HG03175 (cell line): ENCODE measurements around the gene TSPAN17.

Source experiments
- ATAC-seq: cut with Tn5 transposase; IDR thresholded peaks from one replicate; pipeline ENCODE4 v1.9.1; 2021; ENCODE audit warnings: mild to moderate bottlenecking, moderate library complexity; ENCODE audit not compliant: unreplicated experiment

Gene TSPAN17

DNA sequence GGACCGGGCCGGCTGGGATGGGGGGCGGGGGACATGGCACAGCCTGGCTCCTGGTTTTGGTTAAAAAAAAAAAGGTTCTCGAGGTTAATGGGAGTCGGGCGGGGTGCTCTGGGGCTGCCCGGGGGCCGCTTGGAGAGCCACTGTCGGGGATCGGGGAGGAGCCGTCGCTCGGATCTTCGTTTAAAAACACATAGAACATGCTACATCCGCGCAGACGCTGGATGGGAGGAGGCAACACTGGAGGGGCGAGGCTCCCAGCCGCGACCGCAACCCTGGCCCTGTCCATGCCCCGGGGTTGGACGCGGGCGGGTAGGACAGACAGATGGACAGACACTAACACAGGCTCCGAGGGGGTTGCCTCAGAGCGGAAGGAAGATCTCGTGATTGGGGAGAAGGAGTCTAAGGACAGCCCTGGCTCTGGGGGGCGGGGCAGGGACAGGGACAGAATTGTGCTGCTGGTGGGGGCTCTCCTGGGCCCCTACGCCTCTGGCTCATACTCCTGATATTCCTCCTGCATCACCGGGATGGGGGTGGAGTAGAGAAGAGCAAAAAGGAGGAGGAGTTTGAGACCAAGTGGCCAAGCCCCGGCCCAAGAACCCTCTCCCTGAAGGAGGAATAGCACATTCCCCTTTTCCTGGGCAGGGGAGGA is 26.8 kb upstream of the TSPAN17 start:
- no peak for ATAC-seq

DNA sequence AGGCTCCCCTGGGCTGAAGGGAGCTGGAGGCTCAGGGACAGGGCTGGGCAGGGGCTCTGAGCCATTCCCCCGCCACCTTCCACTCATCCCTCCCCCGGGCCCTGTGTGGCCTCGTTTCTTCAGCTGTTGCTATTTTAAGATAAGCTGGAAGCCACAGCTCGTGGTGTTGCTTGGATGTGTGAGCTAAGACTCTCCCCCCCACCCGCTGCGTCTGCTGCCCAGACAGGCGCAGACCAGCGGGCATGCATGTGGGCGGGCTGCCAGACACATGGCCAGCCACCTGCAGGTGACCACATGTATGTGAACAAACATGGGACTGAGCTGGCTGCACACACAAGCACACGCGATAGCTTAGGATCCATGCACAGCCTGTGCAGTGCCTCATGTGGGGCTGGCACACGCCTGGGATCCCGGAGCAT is 25.6 kb upstream of the TSPAN17 start:
- no peak for ATAC-seq

DNA sequence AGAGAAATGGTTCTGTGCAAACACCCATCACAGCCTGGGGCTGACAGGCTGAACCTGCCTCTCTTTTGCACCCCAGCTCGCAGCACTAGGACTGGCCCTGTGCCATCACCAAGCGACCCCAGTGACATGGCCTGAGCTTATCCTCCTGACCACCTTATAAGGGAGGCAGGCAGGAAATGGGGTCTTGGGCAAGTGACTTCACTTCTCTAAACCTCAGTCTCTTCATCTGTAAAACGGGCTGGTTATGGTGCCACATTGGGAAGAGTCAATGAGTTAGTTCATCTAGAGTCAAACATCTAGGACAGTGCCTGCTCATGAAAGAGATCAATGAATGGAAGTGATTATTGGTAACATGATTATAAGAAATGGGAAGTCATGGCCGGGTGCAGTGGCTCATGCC is 23.1 kb upstream of the TSPAN17 start:
- ATAC-seq, result no peak

GRCh38 chr5:176624938-176625337 is 22.3 kb upstream of the TSPAN17 start:
- ATAC-seq, result no peak

- no peak for ATAC-seq
Measured at GRCh38 chr5:176625512-176625911, 21.8 kb upstream of the TSPAN17 start.

- ATAC-seq, result no peak
Measured at GRCh38 chr5:176625966-176626875, 21.1 kb upstream of the TSPAN17 start.

GRCh38 chr5:176626876-176627236 is 20.4 kb upstream of the TSPAN17 start:
- no peak for ATAC-seq

DNA sequence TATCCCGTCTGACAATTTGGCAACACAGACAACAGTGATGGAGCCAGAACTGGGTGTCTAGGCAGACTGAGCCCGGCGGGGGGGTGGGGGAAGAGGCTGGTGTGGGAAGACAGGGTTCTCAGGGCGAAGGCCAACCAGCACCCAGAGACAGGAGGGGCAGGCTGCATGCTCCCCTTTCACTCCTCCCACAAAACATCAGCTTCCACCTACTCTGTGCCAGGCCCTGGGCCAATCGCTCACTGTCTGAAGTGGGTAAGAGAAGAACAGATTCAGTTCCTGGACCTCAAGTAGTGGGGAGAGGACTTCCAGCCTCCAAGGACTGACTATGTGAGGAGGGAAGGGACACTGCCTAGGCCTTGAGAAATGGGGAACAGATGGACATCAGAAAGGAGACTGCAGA is 19.7 kb upstream of the TSPAN17 start:
- no peak for ATAC-seq

- ATAC-seq, result no peak
Measured at GRCh38 chr5:176628406-176629228, 18.7 kb upstream of the TSPAN17 start.

GRCh38 chr5:176629317-176629852 is 17.9 kb upstream of the TSPAN17 start:
- no peak for ATAC-seq

- ATAC-seq, result peak; percentile 76
Measured at GRCh38 chr5:176629853-176630680, 17.2 kb upstream of the TSPAN17 start, which contains the start of the genes EIF4E1B and SNCB. Gene EIF4E1B, plus strand, starts transcription at chr5:176630675. Its CDS starts 12,113 bp downstream, at chr5:176642788. Gene SNCB, minus strand, starts transcription at chr5:176630534. Its CDS starts 880 bp downstream, at chr5:176629654.

DNA sequence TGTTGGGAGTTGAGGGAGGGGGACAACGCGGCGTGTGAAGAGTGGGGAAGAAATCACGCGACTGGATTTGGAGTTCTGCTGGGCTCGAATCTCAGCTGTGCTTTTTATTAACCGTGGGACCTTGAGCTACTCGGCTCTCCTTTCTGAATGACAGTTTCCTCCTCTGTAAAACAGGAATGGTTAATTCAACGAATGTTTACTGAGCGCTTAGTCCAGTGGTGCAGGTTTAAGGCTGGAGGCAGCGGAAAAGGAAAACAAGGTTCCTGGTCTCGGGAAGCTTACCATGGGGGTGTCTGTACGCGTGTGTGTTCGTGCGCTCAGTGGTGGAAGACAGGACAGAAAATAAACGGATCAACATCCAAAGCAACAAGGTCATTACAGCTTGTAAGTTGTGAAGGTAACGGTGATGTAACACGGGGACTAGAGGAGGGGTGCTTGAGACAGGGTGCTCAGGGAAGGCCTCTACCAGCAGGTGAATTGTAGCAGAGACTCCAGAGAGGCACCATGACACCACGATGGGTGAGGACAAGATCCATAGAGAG is 16.5 kb upstream of the TSPAN17 start:
- ATAC-seq, result no peak

- no peak for ATAC-seq
Measured at GRCh38 chr5:176631383-176632200, 15.7 kb upstream of the TSPAN17 start.

GRCh38 chr5:176632745-176633144 is 14.5 kb upstream of the TSPAN17 start:
- no peak for ATAC-seq

- ATAC-seq, result no peak
Measured at GRCh38 chr5:176633598-176633997, 13.7 kb upstream of the TSPAN17 start.

DNA sequence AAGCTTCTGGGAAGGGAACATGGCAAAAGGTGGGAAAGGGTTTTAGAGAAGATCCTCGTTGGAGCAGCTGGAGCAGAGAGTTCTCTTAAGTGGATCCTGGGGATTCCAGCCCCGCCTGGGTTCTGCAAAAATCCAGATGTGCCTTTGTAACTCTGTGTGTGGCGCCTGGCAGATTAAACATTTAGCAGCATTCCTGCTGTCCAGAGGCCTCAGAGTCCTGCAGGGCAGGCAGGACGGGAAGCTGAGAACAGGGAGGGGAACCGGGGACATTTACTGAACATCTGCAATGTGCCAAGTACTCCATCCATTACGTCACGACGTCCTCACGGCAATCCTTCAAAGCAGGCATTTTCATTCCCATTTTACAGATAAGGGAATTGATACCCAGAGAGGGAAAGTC is 10.9 kb upstream of the TSPAN17 start:
- no peak for ATAC-seq

GRCh38 chr5:176637556-176637955 is 9.7 kb upstream of the TSPAN17 start:
- no peak for ATAC-seq

- no peak for ATAC-seq
Measured at GRCh38 chr5:176638437-176638836, 8.8 kb upstream of the TSPAN17 start.

- ATAC-seq, result no peak
Measured at GRCh38 chr5:176639208-176639607, 8.1 kb upstream of the TSPAN17 start.
